GF-D8 (cell line): ENCODE results near the gene ANXA8.
"Not testable (repeated sequence)": the region's sequence is repeated elsewhere in the genome, so short reads cannot be mapped to it uniquely, and the experiment has no call there.

Source experiments
- DNase-seq: peaks from one replicate; lab custom pipeline; 2025; lab: John Stamatoyannopoulos, UW

The ANXA8 gene

GRCh38 chr10:47462577-47463358 is 21.1 kb downstream of the ANXA8 start:
- DNase-seq, result not testable (repeated sequence)

- not testable (repeated sequence) for DNase-seq
These were observed 22.6 kb downstream of the ANXA8 start for GRCh38 chr10:47461261-47461687.

DNA sequence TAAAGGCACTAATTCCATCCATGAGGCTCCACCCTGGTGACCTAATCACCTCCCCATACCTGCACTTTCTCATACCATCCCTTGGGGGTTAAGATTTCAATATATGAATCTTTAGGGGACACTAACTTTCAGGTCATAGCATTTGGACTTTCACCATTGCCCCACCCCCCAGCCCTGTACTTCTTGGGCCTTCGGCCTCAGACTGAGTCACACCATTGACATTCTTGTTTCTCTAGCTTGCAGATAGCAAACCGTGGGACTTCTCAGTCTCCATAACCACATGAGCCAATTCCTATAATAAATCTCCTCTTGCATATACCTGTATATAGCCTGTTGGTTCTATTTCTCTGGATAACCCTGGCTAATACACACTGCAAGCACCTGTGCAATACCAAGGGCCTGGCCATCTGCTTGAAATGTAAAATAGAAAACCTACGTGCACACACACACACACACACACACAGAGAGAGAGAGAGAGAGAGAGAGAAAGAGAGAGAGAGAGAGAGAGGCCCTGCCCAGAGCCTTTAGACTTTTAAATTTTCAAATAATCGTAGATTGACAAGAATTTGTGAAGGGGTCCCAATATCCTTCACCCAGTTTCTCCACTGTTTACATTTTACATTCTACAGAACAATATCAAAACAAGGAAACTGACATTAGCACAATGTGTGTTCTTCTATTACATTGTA is 25.3 kb downstream of the ANXA8 start:
- DNase-seq, result no peak

DNA sequence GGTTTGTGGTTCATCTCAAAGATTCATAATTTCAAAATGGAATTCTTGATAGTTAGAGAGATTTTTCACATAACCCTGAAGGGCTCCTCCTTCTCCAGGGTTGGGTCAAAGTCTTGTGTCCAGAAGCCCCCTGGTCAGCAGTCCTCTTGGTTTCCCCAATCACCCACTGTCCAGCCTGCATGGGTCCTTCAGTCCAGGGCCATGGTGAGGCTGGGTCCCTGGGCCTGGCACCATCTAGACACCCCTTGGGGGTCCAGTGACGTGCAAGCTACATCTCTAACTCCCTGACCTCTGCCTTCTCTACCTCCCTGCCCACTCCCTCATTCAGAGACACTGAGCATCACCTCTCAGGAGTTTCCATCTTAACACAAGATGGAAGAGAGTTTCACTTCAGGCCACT is 26.1 kb downstream of the ANXA8 start:
- no peak for DNase-seq

- DNase-seq, result no peak
These were observed 26.4 kb downstream of the ANXA8 start for GRCh38 chr10:47457528-47457820.

GRCh38 chr10:47456794-47457527 is 27.0 kb downstream of the ANXA8 start:
- no peak for DNase-seq

DNA sequence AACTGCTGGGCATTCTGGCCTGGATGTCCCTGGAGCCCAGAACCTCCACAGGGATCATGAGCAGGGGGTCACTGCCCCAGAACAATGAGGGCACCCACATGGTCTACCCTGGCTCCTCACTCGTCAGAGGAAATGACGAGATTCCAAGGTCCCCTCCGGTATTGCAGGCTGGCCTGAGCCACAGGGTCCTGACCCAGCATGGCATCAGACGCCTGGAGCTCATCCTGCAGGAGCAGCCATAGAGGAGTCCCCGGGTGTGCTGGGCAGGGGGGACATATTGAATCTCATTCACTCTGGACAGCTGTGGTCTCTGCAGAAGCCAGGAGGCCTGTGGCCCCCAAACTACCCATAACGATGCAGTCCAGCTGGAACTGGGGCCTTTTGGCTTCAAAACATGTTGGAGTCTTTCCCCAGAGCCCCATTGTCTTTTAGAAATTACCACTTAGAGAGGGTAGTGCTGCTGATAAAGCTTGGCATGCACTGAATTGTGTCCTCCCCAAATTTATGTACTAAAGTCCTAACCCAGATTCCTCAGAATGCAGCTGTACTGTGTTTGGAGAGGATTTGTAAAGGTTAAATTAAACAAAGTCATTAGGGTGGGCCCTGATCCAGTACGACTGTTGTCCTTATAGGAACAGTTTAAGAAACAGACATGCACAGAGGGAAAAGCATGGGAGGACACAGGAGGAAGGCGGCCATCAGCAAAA is 27.7 kb downstream of the ANXA8 start:
- no peak for DNase-seq

DNA sequence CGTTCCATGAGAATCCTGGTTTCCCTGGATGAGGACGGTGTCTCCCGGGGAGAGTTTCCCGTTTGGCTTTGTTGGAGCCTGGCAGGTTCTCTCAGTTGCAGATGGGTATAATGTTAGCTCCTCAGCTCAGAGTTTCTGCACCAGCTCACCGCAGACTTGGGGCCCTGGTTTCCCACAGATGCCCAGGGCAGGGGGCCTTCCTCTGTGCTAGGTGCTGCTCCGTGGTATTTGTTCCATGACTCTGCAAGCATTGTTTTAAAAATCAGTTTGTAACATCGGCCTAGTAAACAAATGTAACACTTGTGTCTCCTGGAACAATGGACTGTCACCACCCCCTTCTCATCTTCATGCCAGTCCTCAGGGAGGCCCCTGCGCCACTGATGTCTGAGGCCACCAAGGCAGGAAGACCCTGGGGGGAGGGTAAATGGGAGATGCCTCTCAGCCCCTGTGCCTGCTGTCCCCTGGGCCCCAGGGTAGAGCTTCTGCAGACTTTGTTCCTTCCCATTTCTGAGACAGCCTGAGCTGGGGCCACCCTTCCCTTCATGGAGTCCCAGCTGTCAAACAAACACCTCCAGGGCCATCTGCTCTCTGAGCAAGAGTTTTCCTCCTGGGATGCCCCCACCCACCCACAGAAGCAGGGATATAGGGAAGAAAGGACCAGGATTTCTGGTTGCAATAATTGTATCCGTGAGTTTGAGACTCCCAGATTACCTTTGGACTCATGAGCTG is 28.4 kb downstream of the ANXA8 start:
- not testable (repeated sequence) for DNase-seq

GRCh38 chr10:47454780-47455058 is 29.2 kb downstream of the ANXA8 start:
- no peak for DNase-seq

- no peak for DNase-seq
These were observed 29.7 kb downstream of the ANXA8 start for GRCh38 chr10:47454008-47454779.

DNA sequence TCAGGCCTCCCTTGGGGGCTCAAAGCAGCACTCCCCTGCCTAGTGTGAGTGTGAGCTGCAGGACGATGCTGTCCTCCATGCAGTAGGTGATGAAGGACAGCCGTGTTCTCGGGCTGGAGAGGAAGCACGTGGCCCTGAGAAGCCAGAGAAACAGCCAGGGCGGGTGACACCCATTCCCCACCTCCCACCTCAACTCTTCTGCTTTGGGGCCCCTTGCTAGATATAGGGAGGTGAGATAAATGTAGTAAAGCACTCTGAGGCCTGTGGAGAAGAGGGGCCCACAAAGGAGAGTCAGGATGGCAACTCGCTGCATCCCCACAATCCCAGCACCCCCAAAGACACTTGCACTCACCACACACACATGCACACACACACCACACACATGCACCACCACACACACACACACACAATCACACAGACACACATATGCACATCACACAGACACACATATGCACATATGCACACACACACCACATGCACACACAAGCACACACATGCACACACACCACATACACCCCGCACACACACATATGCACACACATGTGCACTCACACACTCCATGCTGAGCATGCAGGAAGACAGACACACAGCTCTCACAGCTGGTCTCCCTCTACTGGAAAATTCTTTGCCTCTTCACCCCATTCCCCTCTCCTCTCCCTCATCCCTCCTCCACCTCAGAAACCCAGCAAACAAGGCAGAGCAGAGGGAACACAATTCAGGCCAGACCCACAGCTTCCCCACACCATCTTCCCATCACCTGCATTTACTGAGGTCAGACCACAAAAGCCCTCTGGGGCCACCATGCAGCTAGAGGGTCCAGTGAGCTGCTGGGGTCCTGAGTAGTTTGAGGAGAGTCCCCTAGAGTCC is 30.5 kb downstream of the ANXA8 start:
- no peak for DNase-seq

DNA sequence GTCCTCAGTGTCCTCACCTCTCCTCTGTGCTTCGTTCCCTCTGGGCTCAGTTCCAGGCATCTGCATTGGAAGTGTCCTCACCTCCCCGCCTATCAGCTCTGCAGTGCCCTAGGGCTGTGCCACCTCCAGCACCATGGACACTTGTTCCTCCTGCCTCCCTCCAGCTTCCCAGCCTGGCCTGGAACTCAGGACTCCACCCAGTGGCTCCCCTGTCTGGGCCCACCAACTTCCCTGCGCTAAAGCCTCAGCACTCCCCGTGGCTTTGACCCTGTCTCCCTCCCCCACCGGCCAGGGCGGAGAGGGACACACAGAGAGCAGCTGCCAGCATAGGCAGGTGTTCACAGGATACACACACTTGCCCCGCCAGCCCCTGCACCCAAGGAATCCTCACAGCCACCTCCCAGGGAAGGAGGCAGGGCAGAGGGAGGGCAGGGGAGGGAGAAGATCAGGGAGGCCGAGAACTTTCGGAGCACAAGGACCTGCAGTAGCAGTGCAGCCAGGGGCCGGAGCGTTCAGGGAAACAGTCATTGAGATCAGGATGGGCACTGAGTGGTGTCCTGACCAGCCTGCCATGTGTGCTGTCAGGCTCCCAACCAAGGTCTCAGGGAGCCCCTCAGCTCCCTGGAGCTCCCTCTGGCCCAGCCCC is 31.3 kb downstream of the ANXA8 start:
- no peak for DNase-seq

DNA sequence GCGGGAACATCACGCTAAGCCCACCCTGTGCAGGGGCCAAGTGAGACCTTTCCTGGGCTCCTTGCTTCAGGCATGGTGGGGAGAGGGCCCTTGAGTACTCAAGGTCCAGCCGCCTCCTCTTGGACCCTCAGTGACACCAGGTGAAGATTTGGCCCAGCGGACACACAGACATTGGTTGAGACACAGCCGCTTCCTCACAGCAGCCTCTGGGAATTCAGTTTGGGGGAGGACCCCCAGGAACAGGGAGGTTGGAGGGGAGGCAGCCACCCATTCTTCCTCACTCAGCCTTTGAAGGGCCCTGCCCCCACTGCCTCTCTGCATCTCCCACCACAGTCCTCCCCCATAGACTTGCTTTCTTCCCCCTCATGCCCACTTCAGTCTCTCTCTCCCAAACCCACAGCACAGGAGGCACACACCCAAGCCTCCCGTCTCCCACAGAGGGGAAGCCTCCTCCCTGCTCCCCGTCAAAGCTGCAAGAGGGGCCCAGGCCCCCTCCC is 31.9 kb downstream of the ANXA8 start:
- DNase-seq, result no peak

DNA sequence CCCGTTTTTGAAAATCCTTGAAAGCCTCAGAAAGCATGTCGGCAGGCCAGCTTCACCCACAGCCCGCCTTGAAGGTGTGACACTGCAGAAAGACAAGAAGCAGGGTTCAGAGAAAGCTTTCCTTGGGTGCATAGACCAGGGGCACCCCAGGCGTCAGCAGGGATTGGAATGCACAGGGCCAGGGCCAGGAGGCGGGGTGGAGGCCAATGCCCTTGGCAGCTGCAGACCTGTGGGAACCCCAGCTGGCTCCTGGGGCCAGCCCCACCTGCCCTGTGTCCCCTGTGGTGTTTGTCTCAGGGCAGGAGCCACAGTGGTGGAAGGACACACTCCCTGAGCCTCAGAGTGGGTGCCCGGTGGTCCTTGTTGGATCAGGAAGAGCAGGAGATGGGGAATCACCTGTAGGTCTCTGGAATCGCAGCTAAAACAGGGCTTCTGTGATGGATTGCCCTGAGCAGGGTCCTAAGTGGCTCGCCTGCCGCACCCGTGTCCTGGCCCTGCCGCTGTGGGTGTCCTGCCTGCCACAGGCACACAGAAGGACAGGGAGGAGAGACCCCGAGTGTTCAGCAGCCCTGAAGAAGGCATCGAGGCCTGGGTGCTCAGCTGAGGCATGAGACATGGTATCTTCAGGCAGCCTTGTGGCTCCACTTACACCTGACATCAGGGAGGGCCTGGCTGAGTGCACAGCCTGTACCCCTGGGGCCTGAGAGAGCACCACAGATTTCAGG is 32.5 kb downstream of the ANXA8 start:
- no peak for DNase-seq

DNA sequence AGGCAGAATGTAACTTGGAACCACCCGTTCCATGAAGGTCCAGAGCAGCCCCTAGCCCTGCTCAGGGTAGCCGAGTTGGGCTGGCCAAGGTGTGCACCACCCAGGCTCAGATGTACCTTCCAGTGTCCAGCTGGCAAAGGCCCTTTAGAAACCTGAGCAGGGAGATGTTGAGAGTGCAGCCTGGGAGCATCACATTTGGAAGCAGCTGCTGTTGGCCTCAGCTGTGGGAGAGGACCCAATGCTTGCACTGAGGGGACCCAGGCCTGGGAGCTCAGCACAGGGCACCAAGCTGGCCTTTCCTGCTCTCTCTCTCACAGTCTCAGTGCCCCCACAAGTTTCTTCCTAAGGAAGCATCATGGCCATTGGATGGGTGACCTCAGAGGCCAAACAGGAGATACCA is 33.5 kb downstream of the ANXA8 start:
- no peak for DNase-seq

- no peak for DNase-seq
These were observed 33.9 kb downstream of the ANXA8 start for GRCh38 chr10:47449979-47450378.

- DNase-seq, result no peak
These were observed 34.6 kb downstream of the ANXA8 start for GRCh38 chr10:47449102-47449978.

GRCh38 chr10:47447705-47448104 is 36.2 kb downstream of the ANXA8 start:
- no peak for DNase-seq
